SJCRH30 (cell line): ENCODE measurements around the gene TMEM156. TPM values are rescaled to one million over a fixed set of nuclear protein-coding genes. Genes with fewer than 3 reads are reported as not detected.

Experiments used
- DNase-seq, 2 experiments: peaks; one replicate each; pipeline ENCODE4 v3.0.0-alpha.2; 2015 to 2020
- H3K27ac ChIP-seq: fragments of 250-450 bp; sonication (Bioruptor Pico); 2 replicates; pipeline ENCODE4 v1.5.1; 2020; ENCODE audit warnings: mild to moderate bottlenecking, moderate library complexity
- H3K27me3 ChIP-seq: fragments of 250-450 bp; sonication (Bioruptor Pico); 2 replicates; pipeline ENCODE4 v1.5.1; 2020; ENCODE audit warnings: mild to moderate bottlenecking, moderate library complexity
- H3K36me3 ChIP-seq: fragments of 250-450 bp; sonication (Bioruptor Pico); 2 replicates; pipeline ENCODE4 v1.5.1; 2020; ENCODE audit warnings: mild to moderate bottlenecking, moderate library complexity
- H3K4me1 ChIP-seq: fragments of 250-450 bp; sonication (Bioruptor Pico); 2 replicates; pipeline ENCODE4 v1.5.1; 2020; ENCODE audit warnings: mild to moderate bottlenecking, moderate library complexity
- H3K4me3 ChIP-seq: fragments of 250-450 bp; sonication (Bioruptor Pico); 2 replicates; pipeline ENCODE4 v1.5.1; 2020; ENCODE audit warnings: mild to moderate bottlenecking, moderate library complexity
- H3K9me3 ChIP-seq: fragments of 250-450 bp; sonication (Bioruptor Pico); replicated peaks from 2 replicates; pipeline ENCODE4 v1.5.1; 2020; ENCODE audit warnings: mild to moderate bottlenecking, moderate library complexity
- total RNA-seq: library from RNA; depleted of rRNA; stranded (reverse); fragments of >200 nt; shearing (Covaris generic); gene quantifications from 2 replicates; pipeline ENCODE4 v1.2.3, GENCODE V29; 2014; rRNA removed

The TMEM156 gene, protein sequence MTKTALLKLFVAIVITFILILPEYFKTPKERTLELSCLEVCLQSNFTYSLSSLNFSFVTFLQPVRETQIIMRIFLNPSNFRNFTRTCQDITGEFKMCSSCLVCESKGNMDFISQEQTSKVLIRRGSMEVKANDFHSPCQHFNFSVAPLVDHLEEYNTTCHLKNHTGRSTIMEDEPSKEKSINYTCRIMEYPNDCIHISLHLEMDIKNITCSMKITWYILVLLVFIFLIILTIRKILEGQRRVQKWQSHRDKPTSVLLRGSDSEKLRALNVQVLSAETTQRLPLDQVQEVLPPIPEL
- not detected in 2 replicates for total RNA-seq

- Histone ChIP-seq H3K36me3 (no peaks in the 10 kb centered on the region), H3K9me3 (no peaks in the 10 kb centered on the region), H3K4me3 (no peak within 1 kb of the TSS), H3K27ac (no peak within 1 kb of the TSS), H3K4me1 (no peaks in the 10 kb centered on the region), H3K27me3 (no peaks in the 10 kb centered on the region)
- no peak for DNase-seq
These were observed at the start of gene TMEM156 for GRCh38 chr4:39032218-39033085. Gene TMEM156, minus strand, starts transcription at chr4:39032409. Its CDS starts 96 bp downstream, at chr4:39032313.

DNA sequence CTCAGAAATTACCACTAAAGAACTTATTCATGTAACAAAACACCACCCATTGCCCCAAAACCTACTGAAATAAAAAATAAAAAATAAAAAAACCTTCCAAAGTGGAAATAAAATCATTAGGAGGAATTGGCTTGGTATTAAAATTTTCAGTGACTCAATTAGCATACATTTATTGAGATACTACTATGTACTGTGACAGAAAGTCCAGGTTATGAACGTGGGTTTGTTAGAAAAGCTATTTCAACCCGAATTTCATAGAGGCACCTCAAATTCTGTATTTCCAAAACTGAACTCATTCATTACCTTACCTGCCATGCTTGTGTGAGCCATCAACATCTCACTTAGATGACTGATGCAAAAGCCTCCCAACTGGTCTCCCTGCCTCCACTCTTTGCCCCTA, 46.6 kb upstream of the TMEM156 start:
- H3K36me3 ChIP-seq: peaks cover 16% of the 10 kb centered on the region
- no peak for DNase-seq
- no peak overlapping the region for H3K4me3 ChIP-seq
- 0 out of 2 replicates have a peak, but pooled peaks cover 3% of the 10 kb centered on the region for H3K4me1 ChIP-seq
- no peak overlapping the region for H3K27ac ChIP-seq
- no peaks in the 10 kb centered on the region for H3K27me3 ChIP-seq
- no peaks in the 10 kb centered on the region for H3K9me3 ChIP-seq

DNA sequence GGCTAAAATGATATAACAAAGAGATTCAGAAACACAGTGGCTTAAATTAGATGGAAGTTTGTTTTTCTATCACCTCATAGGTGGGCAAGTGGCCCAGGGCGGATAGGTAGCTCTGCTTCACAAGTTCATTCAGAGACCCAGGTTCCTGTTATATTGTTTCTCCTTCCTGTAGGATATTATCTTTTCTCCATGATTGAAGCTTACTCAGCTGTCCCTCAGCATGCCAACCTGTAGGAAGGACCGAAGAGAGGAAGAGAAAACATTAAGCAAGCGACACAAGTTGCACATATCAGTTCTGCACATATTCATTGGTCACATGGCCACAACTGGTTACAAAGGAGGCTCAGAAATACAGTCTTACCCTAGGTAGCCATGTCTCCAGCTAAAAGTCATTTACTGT, 36.7 kb upstream of the TMEM156 start:
- H3K9me3 ChIP-seq: no peaks in the 10 kb centered on the region
- H3K27ac ChIP-seq: no peak overlapping the region
- H3K4me1 ChIP-seq: no peaks in the 10 kb centered on the region
- H3K4me3 ChIP-seq: no peak overlapping the region
- H3K27me3 ChIP-seq: no peaks in the 10 kb centered on the region
- DNase-seq: no peak
- no peaks in the 10 kb centered on the region for H3K36me3 ChIP-seq

DNA sequence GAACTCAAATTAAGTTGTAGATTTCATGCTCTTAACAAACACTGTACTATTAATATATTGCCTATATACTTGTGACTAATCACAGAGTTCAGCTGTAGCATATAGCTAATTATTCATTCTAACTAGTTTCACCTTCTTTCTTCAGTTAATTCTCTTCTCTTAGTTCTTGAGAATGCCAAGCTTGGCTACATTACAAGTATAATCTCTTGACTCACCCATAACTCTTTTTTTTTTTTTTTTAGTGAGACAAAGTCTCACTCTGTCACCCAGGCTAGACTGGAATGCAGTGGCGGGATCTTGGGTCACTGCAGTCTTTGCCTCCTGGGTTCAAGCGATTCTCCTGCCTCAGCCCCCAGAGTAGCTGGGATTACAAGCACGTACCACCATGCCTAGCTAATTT, 35.2 kb upstream of the TMEM156 start:
- no peaks in the 10 kb centered on the region for H3K4me1 ChIP-seq
- H3K27me3 ChIP-seq: no peaks in the 10 kb centered on the region
- no peaks in the 10 kb centered on the region for H3K36me3 ChIP-seq
- H3K27ac ChIP-seq: no peak overlapping the region
- H3K4me3 ChIP-seq: no peak overlapping the region
- no peak for DNase-seq
- H3K9me3 ChIP-seq: no peaks in the 10 kb centered on the region

GRCh38 chr4:39067031-39067430, 34.8 kb upstream of the TMEM156 start:
- Histone ChIP-seq H3K9me3 (no peaks in the 10 kb centered on the region), H3K36me3 (no peaks in the 10 kb centered on the region), H3K4me3 (no peak overlapping the region), H3K27me3 (no peaks in the 10 kb centered on the region), H3K27ac (no peak overlapping the region), H3K4me1 (peaks cover 1% of the 10 kb centered on the region; the same call in 1 of the 2 replicates)
- no peak for DNase-seq

GRCh38 chr4:39066371-39066770, 34.2 kb upstream of the TMEM156 start:
- no peak for DNase-seq
- Histone ChIP-seq H3K4me1 (peaks cover 4% of the 10 kb centered on the region; the same call in 1 of the 2 replicates), H3K36me3 (no peaks in the 10 kb centered on the region), H3K27ac (no peak overlapping the region), H3K27me3 (no peaks in the 10 kb centered on the region), H3K9me3 (no peaks in the 10 kb centered on the region), H3K4me3 (no peak overlapping the region)

- Histone ChIP-seq H3K4me1 (peaks cover 4% of the 10 kb centered on the region; the same call in 1 of the 2 replicates), H3K9me3 (no peaks in the 10 kb centered on the region), H3K27ac (no peak overlapping the region), H3K36me3 (no peaks in the 10 kb centered on the region), H3K27me3 (no peaks in the 10 kb centered on the region), H3K4me3 (no peak overlapping the region)
- DNase-seq: no peak
These were observed 31.2 kb upstream of the TMEM156 start for GRCh38 chr4:39063430-39063829.

GRCh38 chr4:39062770-39063097, 30.5 kb upstream of the TMEM156 start:
- no peak overlapping the region for H3K27ac ChIP-seq
- no peaks in the 10 kb centered on the region for H3K36me3 ChIP-seq
- peaks cover 4% of the 10 kb centered on the region; the same call in 1 of the 2 replicates for H3K4me1 ChIP-seq

GRCh38 chr4:39062094-39062769, 30.0 kb upstream of the TMEM156 start, which contains the start of gene KLHL5:
Gene KLHL5, plus strand, starts transcription at chr4:39062232. Its CDS starts 421 bp downstream, at chr4:39062653.
- Histone ChIP-seq H3K4me1 (peaks cover 4% of the 10 kb centered on the region; the same call in 1 of the 2 replicates), H3K27ac (no peak within 1 kb of the TSS), H3K9me3 (no peaks in the 10 kb centered on the region), H3K27me3 (no peaks in the 10 kb centered on the region), H3K36me3 (no peaks in the 10 kb centered on the region), H3K4me3 (no peak within 1 kb of the TSS)
- peak in 1 of 2 experiments; percentile 30 for DNase-seq

More at GRCh38 chr4:39062770-39063097, 30.5 kb upstream of the TMEM156 start:
- no peaks in the 10 kb centered on the region for H3K9me3 ChIP-seq
- no peak overlapping the region for H3K4me3 ChIP-seq
- DNase-seq: no peak
- H3K27me3 ChIP-seq: no peaks in the 10 kb centered on the region

GRCh38 chr4:39061457-39061856, 29.2 kb upstream of the TMEM156 start:
- Histone ChIP-seq H3K4me3 (no peak overlapping the region), H3K36me3 (no peaks in the 10 kb centered on the region), H3K4me1 (peaks cover 4% of the 10 kb centered on the region; the same call in 1 of the 2 replicates), H3K27me3 (no peaks in the 10 kb centered on the region), H3K9me3 (no peaks in the 10 kb centered on the region), H3K27ac (no peak overlapping the region)
- DNase-seq: no peak

DNA sequence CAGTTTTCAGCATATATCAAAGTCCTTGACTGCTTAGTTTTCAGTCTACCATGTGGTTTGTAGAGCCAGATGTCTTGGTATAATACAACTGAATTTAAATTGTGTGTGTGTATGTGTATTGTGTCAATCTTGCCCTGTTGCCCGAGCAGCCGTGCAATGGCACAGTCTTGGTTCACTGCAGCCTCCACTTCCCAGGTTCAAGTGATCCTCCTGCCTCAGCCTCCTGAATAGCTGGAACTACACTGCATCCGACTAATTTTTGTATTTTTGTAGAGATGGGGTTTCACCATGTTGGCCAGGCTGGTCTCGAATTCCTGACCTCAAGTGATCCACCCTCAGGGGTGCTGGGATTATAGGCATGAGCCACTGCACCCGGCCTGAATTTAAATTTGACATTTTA, 23.8 kb upstream of the TMEM156 start:
- H3K36me3 ChIP-seq: no peaks in the 10 kb centered on the region; the same call in none of the 2 replicates
- no peak for DNase-seq
- H3K4me3 ChIP-seq: no peak overlapping the region
- no peaks in the 10 kb centered on the region for H3K9me3 ChIP-seq
- H3K27ac ChIP-seq: no peak overlapping the region
- no peaks in the 10 kb centered on the region for H3K27me3 ChIP-seq
- H3K4me1 ChIP-seq: no peaks in the 10 kb centered on the region

DNA sequence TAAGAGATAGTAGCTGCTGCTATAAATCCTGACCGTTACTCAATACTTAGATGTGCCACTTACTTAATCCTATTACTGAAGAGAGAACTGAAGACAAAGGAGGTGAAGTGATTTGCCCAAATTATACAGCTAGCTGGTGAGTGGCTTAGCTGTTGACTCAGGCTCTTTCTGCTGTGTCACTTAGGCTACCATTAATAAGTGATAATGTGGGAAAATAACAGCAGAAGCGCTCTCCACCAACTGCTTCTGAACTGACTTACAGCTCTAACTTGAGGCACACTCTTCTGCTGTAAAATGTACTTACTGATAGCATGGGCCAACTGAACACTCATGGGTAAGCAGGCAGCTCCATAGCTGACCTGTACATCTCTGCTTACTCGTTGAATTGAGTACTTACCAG, 22.3 kb upstream of the TMEM156 start:
- no peaks in the 10 kb centered on the region for H3K9me3 ChIP-seq
- no peak overlapping the region for H3K27ac ChIP-seq
- H3K4me1 ChIP-seq: no peaks in the 10 kb centered on the region
- H3K36me3 ChIP-seq: no peaks in the 10 kb centered on the region; the same call in none of the 2 replicates
- no peaks in the 10 kb centered on the region for H3K27me3 ChIP-seq
- no peak for DNase-seq
- no peak overlapping the region for H3K4me3 ChIP-seq

DNA sequence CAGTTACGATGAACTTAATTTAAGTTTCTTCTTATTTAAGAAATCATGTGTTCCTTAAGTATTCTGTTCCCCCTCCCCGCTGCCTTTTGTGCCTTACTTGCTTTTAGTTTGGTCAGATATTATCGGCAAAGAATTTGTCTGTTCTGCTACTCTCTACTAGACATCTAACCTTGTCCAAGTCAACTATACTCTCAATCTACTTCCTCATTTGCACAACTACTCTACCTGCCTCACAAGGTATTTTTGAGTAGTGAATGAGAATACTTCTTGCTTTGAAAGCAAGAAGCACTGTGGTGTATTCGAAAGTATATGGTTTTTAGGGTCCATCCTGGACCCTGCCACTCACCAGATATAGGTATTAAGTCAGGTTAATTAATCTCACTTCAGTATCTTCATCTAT, 21.8 kb upstream of the TMEM156 start:
- DNase-seq: no peak
- no peak overlapping the region for H3K4me3 ChIP-seq
- no peaks in the 10 kb centered on the region for H3K4me1 ChIP-seq
- no peaks in the 10 kb centered on the region for H3K9me3 ChIP-seq
- no peaks in the 10 kb centered on the region; the same call in none of the 2 replicates for H3K36me3 ChIP-seq
- H3K27me3 ChIP-seq: no peaks in the 10 kb centered on the region
- H3K27ac ChIP-seq: no peak overlapping the region

DNA sequence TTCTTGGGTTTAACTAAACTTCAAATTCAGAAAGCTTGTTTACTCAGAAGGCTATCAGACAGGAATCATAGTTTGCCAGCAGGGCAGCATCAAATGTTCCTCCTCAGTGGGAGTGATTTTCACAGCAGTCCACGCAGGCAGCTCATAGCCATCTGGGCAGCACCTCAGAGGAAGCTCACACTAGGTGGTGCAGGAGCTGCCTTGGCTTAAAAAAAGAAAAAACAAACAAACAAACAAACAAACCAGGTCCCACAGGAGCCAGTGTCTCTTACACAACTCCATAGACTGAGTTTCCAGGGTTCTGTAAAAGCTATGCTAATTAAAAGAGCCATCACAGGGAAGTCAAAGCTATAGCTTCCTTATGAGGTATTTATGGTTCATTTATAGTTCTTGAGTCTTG, 19.3 kb upstream of the TMEM156 start:
- no peaks in the 10 kb centered on the region; the same call in none of the 2 replicates for H3K36me3 ChIP-seq
- H3K27me3 ChIP-seq: no peaks in the 10 kb centered on the region
- H3K27ac ChIP-seq: no peak overlapping the region
- peaks cover 3% of the 10 kb centered on the region; the same call in 1 of the 2 replicates for H3K4me1 ChIP-seq
- no peak for DNase-seq
- H3K9me3 ChIP-seq: no peaks in the 10 kb centered on the region
- no peak overlapping the region for H3K4me3 ChIP-seq
